Esophagus squamous epithelium (tissue), 5 donors: ENCODE measurements around the gene NSFL1C. TPM values are rescaled to one million over a fixed set of nuclear protein-coding genes. Genes with fewer than 3 reads are reported as not detected.

Experiments
- DNase-seq: peaks from one replicate; lab custom pipeline; 2025; lab: John Stamatoyannopoulos, UW
- H3K27ac ChIP-seq, 4 donors: fragments of 200-600 bp; sonication (generic); one replicate each; pipeline ENCODE4 v1.5.1; 2016 to 2019; ENCODE audit warnings: mild to moderate bottlenecking in 1 of 4
- H3K27me3 ChIP-seq, 4 donors: fragments of 200-600 bp; sonication (generic); 1 replicate in 3 of 4; 2 replicates in 1 of 4; pipeline versions ENCODE4 v1.5.1 to v1.6.0; 2017 to 2021; ENCODE audit warnings: antibody characterized with exemption in 1 of 4
- H3K36me3 ChIP-seq, 3 donors: fragments of 200-600 bp; sonication (generic); one replicate each; pipeline ENCODE4 v1.5.1; 2016 to 2019
- H3K4me1 ChIP-seq, 3 donors: fragments of 200-600 bp; sonication (generic); one replicate each; pipeline ENCODE4 v1.5.1; 2017 to 2019
- H3K4me3 ChIP-seq, 4 donors: fragments of 200-600 bp; sonication (generic); 1 replicate in 3 of 4; 2 replicates in 1 of 4; pipeline ENCODE4 v1.5.1; 2016 to 2019; ENCODE audit warnings: mild to moderate bottlenecking in 2 of 4, moderate library complexity in 1 of 4
- H3K9me3 ChIP-seq, 3 donors: fragments of 200-600 bp; sonication (generic); one replicate each; pipeline ENCODE4 v1.5.1; 2016 to 2019
- POLR2A ChIP-seq, 4 donors: fragments of 450-650 bp; IDR thresholded peaks; one replicate each; pipeline ENCODE4 v1.6.1; 2017; ENCODE audit warnings: antibody characterized with exemption in 4 of 4, mild to moderate bottlenecking in 4 of 4, moderate library complexity in 3 of 4
- WGBS, 2 donors: methylation state at CpG; one replicate each; pipeline ENCODE4 v1.1.5; 2018; 5-methylcytosine and 5-hydroxymethylcytosine counted together
- intact Hi-C: fragments of 100-400 bp; cut with DNase I; formaldehyde crosslinking; loops from one replicate; pipeline ENCODE4 v1.15.0; 2022
- total RNA-seq, 4 donors: library from RNA; depleted of rRNA; stranded (reverse); fragments of >200 nt; gene quantifications; one replicate each; pipeline ENCODE4 v1.1.0, GENCODE V29; 2016
- TF ChIP-seq, protein P1 (sequence below), 6 experiments: fragments of 450-650 bp in 4 of 6; fragments of 200-600 bp in 2 of 6; sonication (generic) in 2 of 6; IDR thresholded peaks; one replicate each; pipeline ENCODE4 v1.5.1; 2016 to 2019; ENCODE audit warnings: antibody characterized with exemption in 6 of 6, mild to moderate bottlenecking in 4 of 6, moderate library complexity in 4 of 6
- donor health status: DM: yes; HTN: yes; CAD: no.

NSFL1C gene
- total RNA-seq, 4 donors from 2014 or later, result 41.5 to 65.6 (median 59.3) TPM

GRCh38 chr20:1463971-1464570 lies 2.6 kb downstream of the NSFL1C start:
- no peak for TF ChIP-seq POLR2A (IDR thresholded peaks at IDR 0.05)
- TF ChIP-seq, protein P1, sequence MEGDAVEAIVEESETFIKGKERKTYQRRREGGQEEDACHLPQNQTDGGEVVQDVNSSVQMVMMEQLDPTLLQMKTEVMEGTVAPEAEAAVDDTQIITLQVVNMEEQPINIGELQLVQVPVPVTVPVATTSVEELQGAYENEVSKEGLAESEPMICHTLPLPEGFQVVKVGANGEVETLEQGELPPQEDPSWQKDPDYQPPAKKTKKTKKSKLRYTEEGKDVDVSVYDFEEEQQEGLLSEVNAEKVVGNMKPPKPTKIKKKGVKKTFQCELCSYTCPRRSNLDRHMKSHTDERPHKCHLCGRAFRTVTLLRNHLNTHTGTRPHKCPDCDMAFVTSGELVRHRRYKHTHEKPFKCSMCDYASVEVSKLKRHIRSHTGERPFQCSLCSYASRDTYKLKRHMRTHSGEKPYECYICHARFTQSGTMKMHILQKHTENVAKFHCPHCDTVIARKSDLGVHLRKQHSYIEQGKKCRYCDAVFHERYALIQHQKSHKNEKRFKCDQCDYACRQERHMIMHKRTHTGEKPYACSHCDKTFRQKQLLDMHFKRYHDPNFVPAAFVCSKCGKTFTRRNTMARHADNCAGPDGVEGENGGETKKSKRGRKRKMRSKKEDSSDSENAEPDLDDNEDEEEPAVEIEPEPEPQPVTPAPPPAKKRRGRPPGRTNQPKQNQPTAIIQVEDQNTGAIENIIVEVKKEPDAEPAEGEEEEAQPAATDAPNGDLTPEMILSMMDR (IDR thresholded peaks at IDR 0.05), result no peak
- H3K9me3 ChIP-seq, result no peaks in the 10 kb centered on the region
- no peak overlapping the region for H3K27ac ChIP-seq
- no peak overlapping the region for H3K4me3 ChIP-seq
- no peak for DNase-seq
- H3K27me3 ChIP-seq, result no peaks in the 10 kb centered on the region
- intact Hi-C loops, result no loop called here
- peaks cover 2 to 62% (median 19%) of the 10 kb centered on the region in 3 donors for H3K36me3 ChIP-seq
- WGBS, 2 donors, result 90 to 91% methylated on average over 9 of the region's 9 CpGs
- H3K4me1 ChIP-seq, result peaks cover 20 to 59% (median 31%) of the 10 kb centered on the region in 3 donors

- intact Hi-C loops, result no loop called here
- H3K27ac ChIP-seq, result no peak overlapping the region
These were observed 3.8 kb downstream of the NSFL1C start for GRCh38 chr20:1462834-1463233.

GRCh38 chr20:1462001-1462400 lies 4.6 kb downstream of the NSFL1C start:
- Histone ChIP-seq H3K4me1 (peaks cover 16 to 44% (median 26%) of the 10 kb centered on the region in 3 donors), H3K27ac (no peak overlapping the region), H3K36me3 (peaks cover 16 to 83% (median 31%) of the 10 kb centered on the region in 3 donors), H3K27me3 (no peaks in the 10 kb centered on the region), H3K9me3 (no peaks in the 10 kb centered on the region), H3K4me3 (no peak overlapping the region)
- 96 to 97% methylated on average over 3 of the region's 3 CpGs for WGBS, 2 donors
- intact Hi-C loops, result no loop called here
- DNase-seq, result no peak
- TF ChIP-seq, protein P1 (IDR thresholded peaks at IDR 0.05), result no peak
- TF ChIP-seq POLR2A (IDR thresholded peaks at IDR 0.05), result no peak

More at GRCh38 chr20:1462834-1463233, 3.8 kb downstream of the NSFL1C start:
- H3K27me3 ChIP-seq, result no peaks in the 10 kb centered on the region
- WGBS, 2 donors, result 64 to 74% methylated on average over 3 of the region's 3 CpGs
- no peak for TF ChIP-seq POLR2A (IDR thresholded peaks at IDR 0.05)
- TF ChIP-seq, protein P1 (IDR thresholded peaks at IDR 0.05), result no peak
- no peak for DNase-seq
- H3K36me3 ChIP-seq, result peaks cover 12 to 75% (median 23%) of the 10 kb centered on the region in 3 donors
- no peak overlapping the region for H3K4me3 ChIP-seq
- no peaks in the 10 kb centered on the region for H3K9me3 ChIP-seq
- peaks cover 20 to 52% (median 31%) of the 10 kb centered on the region in 3 donors for H3K4me1 ChIP-seq

DNA sequence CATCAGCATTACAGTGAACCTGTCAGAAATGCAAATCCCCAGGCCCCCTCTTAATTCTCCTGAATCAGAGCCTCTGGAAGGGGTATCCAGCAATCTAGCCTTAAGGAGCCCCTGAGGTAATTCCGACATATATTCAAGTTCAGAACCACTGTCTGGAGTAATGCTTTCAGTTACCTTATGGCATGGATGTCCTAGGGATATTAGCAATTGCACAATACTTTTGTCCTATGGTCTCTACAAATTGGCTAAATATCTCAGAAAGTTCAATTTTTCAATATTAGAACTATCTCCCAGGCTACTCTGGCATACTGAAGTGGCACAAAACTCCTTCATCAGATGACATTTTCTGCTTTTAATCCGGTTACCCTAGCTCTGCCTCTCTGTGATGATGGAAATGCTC lies 6.4 kb downstream of the NSFL1C start:
- no peak for DNase-seq
- no peaks in the 10 kb centered on the region for H3K27me3 ChIP-seq
- H3K27ac ChIP-seq, result no peak overlapping the region
- H3K9me3 ChIP-seq, result no peaks in the 10 kb centered on the region
- intact Hi-C loops, result no loop called here
- 91 to 96% methylated on average over 2 of the region's 2 CpGs for WGBS, 2 donors
- no peak for TF ChIP-seq POLR2A (IDR thresholded peaks at IDR 0.05)
- TF ChIP-seq, protein P1 (IDR thresholded peaks at IDR 0.05), result no peak
- H3K4me1 ChIP-seq, result peaks cover 5 to 32% (median 18%) of the 10 kb centered on the region in 3 donors
- no peak overlapping the region for H3K4me3 ChIP-seq
- peaks cover 24 to 100% (median 37%) of the 10 kb centered on the region in 3 donors for H3K36me3 ChIP-seq

- H3K4me1 ChIP-seq, result peaks cover 0 to 9% (median 0%) of the 10 kb centered on the region in 3 donors
- no peak overlapping the region for H3K4me3 ChIP-seq
- no peak for TF ChIP-seq POLR2A (IDR thresholded peaks at IDR 0.05)
- TF ChIP-seq, protein P1 (IDR thresholded peaks at IDR 0.05), result no peak
- intact Hi-C loops, result no loop called here
- WGBS, 2 donors, result 83 to 100% methylated on average over 1 to 2 of the region's 2 CpGs
- DNase-seq, result no peak
- H3K27me3 ChIP-seq, result no peaks in the 10 kb centered on the region
- H3K36me3 ChIP-seq, result peaks cover 37 to 100% (median 56%) of the 10 kb centered on the region in 3 donors
- H3K27ac ChIP-seq, result no peak overlapping the region
- H3K9me3 ChIP-seq, result no peaks in the 10 kb centered on the region
These were observed 8.7 kb downstream of the NSFL1C start for GRCh38 chr20:1457992-1458391.
